Colon (tissue), 2 donors: ENCODE data around the gene PEBP1.

Experiments used
- FAIRE-seq: peaks from 2 replicates; lab custom pipeline; 2012; peaks lifted over from hg19 to GRCh38; lab: Jason Lieb, UNC
- donor health status: control.
- donor health status: control.

Gene PEBP1

GRCh38 chr12:118136559-118137003, 657 bp downstream of the PEBP1 start:
- no peak for FAIRE-seq

DNA sequence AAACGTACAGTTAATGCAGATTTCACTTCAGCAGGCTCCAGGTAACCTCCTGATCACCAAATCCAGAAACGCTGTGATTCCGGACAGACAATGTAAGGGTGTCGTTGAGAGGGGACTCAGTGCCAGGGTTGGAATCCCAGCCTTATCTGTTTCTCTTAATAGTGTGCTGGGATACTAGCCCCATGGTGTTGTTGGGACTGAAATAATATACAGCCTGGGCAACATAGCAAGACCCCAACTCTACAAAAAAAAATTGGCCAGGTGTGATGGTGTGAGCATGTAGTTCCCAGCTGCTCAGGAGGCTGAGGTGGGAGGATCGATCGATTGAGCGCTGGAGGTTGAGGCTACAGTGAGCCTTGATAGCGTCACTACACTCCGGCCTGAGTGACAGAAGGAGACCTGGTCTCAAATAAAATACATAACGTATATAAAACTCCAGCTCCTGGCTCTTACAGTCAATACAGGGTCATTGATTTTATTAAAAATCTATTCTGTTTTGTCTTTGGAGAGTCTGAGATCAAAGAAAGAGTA, 1.3 kb downstream of the PEBP1 start:
- no peak for FAIRE-seq

- no peak for FAIRE-seq
Measured at GRCh38 chr12:118140825-118141224, 4.9 kb downstream of the PEBP1 start.

DNA sequence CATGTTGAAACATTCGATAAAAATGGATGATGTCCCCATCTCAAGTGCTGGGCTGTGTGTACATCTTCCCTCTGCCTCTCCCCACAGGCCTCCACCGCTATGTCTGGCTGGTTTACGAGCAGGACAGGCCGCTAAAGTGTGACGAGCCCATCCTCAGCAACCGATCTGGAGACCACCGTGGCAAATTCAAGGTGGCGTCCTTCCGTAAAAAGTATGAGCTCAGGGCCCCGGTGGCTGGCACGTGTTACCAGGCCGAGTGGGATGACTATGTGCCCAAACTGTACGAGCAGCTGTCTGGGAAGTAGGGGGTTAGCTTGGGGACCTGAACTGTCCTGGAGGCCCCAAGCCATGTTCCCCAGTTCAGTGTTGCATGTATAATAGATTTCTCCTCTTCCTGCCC, 8.6 kb downstream of the PEBP1 start:
- no peak for FAIRE-seq

DNA sequence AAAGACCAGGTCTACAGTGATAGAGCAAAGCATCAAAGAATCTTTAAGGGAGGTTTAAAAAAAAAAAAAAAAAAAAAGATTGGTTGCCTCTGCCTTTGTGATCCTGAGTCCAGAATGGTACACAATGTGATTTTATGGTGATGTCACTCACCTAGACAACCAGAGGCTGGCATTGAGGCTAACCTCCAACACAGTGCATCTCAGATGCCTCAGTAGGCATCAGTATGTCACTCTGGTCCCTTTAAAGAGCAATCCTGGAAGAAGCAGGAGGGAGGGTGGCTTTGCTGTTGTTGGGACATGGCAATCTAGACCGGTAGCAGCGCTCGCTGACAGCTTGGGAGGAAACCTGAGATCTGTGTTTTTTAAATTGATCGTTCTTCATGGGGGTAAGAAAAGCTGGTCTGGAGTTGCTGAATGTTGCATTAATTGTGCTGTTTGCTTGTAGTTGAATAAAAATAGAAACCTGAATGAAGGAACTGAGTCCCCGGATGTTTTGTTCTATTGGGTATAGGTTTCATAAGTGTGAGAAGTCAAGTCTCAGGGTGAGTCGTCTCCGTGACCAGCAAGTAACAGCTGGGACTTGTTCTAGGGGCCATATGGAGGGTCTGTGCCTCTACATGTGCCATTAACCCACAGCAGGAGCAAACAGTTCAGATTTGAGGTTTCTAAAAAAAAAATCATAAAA, 9.3 kb downstream of the PEBP1 start:
- FAIRE-seq: no peak

GRCh38 chr12:118145798-118146156, 9.9 kb downstream of the PEBP1 start:
- FAIRE-seq: no peak

GRCh38 chr12:118148287-118148686, 12.4 kb downstream of the PEBP1 start:
- no peak for FAIRE-seq

GRCh38 chr12:118150625-118151024, 14.7 kb downstream of the PEBP1 start:
- FAIRE-seq: no peak

- no peak for FAIRE-seq
Measured at GRCh38 chr12:118151755-118152154, 15.8 kb downstream of the PEBP1 start.

DNA sequence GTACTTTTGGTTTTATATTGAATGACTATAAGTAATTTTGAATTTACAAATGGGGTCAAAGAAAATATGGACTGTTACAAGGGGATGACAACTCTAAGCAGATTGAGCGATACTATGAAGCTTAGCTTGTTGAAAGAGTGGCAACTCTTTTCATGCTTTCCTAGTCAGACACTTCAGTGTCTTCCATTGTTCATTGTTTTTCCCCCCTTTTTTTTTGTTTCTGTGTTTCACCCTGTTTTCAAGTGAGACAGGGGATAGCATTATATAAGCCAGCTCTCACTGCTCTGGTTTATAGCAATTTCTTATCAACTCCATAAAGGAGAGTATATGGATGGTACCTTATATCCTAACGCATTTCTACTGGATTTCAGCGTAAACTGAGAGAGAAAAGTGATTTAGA, 24.6 kb downstream of the PEBP1 start:
- FAIRE-seq: no peak

- FAIRE-seq: no peak
Measured at GRCh38 chr12:118164798-118165486, 29.0 kb downstream of the PEBP1 start.

GRCh38 chr12:118166946-118167345, 31.0 kb downstream of the PEBP1 start:
- no peak for FAIRE-seq

GRCh38 chr12:118175823-118176447, 40.0 kb downstream of the PEBP1 start:
- FAIRE-seq: no peak

GRCh38 chr12:118183155-118183554, 47.2 kb downstream of the PEBP1 start:
- FAIRE-seq: no peak

DNA sequence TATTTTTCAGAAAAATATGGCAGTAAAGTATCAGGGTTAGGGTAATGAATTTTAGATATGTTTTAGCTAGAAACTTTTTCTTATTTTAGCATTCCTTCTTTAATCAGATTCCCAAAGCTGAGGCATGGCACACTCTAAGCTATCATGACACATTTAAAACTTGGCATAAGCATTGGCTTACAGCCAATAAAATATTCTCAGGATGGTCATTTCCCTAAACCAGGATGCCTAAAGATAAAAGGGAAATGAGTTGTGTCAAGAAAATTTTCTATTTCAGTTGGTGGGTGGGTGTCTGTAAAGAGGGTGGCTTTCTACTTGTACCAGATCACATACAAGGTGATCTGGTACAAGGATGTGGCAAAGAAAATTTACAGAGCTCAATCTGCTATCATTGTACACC, 47.8 kb downstream of the PEBP1 start:
- no peak for FAIRE-seq

GRCh38 chr12:118185602-118186397, 49.9 kb downstream of the PEBP1 start:
- FAIRE-seq: no peak

GRCh38 chr12:118187751-118188435, 52.0 kb downstream of the PEBP1 start:
- no peak for FAIRE-seq

DNA sequence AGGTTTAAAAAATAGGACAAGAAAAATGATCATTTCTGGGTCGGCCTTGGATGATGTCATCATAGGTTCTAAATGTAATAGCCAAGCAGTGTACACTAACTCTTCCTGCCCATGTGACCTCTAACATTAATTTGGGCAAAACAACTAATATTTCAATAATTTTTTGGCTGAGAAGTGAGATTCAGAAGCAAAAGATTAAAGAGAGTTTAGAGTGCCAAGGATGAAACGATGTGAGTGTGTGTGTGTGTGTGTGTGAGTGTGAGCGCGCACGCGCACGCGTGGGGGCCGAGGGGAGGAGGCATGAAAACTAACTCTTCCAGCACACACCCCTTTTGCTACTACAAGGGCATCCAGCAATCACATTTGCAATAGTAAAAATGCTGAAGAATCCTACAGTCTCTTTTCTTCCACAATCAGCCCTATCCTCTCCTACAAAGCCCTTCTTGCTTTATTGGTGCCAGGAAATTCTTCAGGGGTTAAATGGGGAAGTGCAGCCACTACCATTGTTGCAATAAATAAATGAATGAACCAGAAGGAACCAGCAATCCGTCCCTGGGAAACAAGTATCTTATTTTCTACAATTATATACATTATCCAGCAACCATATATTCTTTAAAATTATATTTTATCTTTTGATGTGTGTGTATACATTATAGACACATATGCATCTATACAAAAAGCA, 52.9 kb downstream of the PEBP1 start:
- FAIRE-seq: no peak

- FAIRE-seq: no peak
Measured at GRCh38 chr12:118189741-118190191, 53.8 kb downstream of the PEBP1 start.

- no peak for FAIRE-seq
Measured at GRCh38 chr12:118190266-118190665, 54.3 kb downstream of the PEBP1 start.

DNA sequence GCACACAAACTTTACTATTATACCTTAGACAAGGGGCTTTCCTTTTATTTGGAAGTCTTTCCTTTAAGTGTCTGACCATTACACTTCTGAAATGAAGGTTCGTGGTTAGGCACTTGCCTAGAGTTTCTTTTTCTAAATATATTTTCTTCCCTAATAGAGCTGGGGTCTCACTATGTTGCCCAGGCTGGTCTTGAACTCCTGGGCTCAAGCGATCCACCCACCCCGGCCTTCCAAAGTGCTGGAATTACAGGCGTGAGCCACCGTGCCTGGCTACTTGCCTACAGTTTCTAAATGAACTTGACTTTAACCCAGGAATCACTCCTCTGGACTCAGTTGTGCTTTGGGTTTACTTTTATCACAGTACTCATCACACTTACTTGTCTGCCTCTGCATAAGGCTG, 57.6 kb downstream of the PEBP1 start:
- FAIRE-seq: no peak
